ENCODE measurements around the gene CYLD.

The CYLD gene

GRCh38 chr16:50765260-50765659 lies 23.4 kb downstream of the CYLD start:
- no peak overlapping the region for H3K4me3 ChIP-seq (ENCODE audit: low read depth, low read length)
- TF ChIP-seq CTCF (IDR thresholded peaks at IDR 0.05; ENCODE audit: borderline replicate concordance, insufficient read depth, low read depth, low read length): no peak

- TF ChIP-seq CTCF (IDR thresholded peaks at IDR 0.05; ENCODE audit: borderline replicate concordance, insufficient read depth, low read depth, low read length): no peak
- H3K4me3 ChIP-seq (ENCODE audit: low read depth, low read length): no peak overlapping the region
These were observed 24.0 kb downstream of the CYLD start for GRCh38 chr16:50765861-50766260.

- no peak for TF ChIP-seq CTCF (IDR thresholded peaks at IDR 0.05; ENCODE audit: borderline replicate concordance, insufficient read depth, low read depth, low read length)
- H3K4me3 ChIP-seq (ENCODE audit: low read depth, low read length): no peak overlapping the region
These were observed 25.3 kb downstream of the CYLD start for GRCh38 chr16:50767197-50767596.

- TF ChIP-seq CTCF (IDR thresholded peaks at IDR 0.05; ENCODE audit: borderline replicate concordance, insufficient read depth, low read depth, low read length): no peak
- no peak overlapping the region for H3K4me3 ChIP-seq (ENCODE audit: low read depth, low read length)
These were observed 29.5 kb downstream of the CYLD start for GRCh38 chr16:50771366-50771765.

GRCh38 chr16:50774405-50774804 lies 32.5 kb downstream of the CYLD start:
- H3K4me3 ChIP-seq (ENCODE audit: low read depth, low read length): no peak overlapping the region
- no peak for TF ChIP-seq CTCF (IDR thresholded peaks at IDR 0.05; ENCODE audit: borderline replicate concordance, insufficient read depth, low read depth, low read length)

GRCh38 chr16:50774960-50775359 lies 33.1 kb downstream of the CYLD start:
- TF ChIP-seq CTCF (IDR thresholded peaks at IDR 0.05; ENCODE audit: borderline replicate concordance, insufficient read depth, low read depth, low read length): no peak
- no peak overlapping the region for H3K4me3 ChIP-seq (ENCODE audit: low read depth, low read length)

- H3K4me3 ChIP-seq (ENCODE audit: low read depth, low read length): no peak overlapping the region
- TF ChIP-seq CTCF (IDR thresholded peaks at IDR 0.05; ENCODE audit: borderline replicate concordance, insufficient read depth, low read depth, low read length): no peak
These were observed 34.2 kb downstream of the CYLD start for GRCh38 chr16:50776037-50776436.
